ENCODE results near the gene RECQL5. TPM values are rescaled to one million over a fixed set of nuclear protein-coding genes. Genes with fewer than 3 reads are reported as not detected.
A peak's percentile ranks its signal among the peaks of the same experiment; 100 is the strongest.

Gene RECQL5
- total and polyA plus RNA-seq, 7 donors, result 5.1 to 30.1 (median 11.1) TPM

DNA sequence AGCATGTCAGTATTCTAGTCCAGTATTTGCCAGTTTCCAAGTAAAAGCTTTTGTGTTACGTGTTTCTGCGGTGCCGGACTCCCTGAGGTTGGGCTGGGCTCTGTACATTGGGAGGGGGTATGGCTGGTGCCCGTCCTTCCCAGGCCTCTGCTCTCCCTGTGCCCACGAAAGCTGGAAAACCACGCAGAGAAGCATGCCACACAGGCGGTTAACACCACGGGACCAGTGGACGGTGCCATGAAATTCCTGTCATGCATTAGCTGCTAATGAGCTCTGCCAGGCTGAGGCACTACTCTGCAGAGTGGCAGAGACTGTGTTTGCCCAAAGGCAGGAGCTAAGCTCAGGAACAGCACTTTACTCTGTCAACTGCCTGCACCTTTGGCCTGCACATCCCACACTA is 25.6 kb downstream of the RECQL5 start:
- no peaks in the 10 kb centered on the region for H3K27me3 ChIP-seq
- H3K4me1 ChIP-seq, result peaks cover 0 to 10% (median 0%) of the 10 kb centered on the region in 4 donors
- H3K27ac ChIP-seq, result no peak overlapping the region
- no peaks in the 10 kb centered on the region for H3K9me3 ChIP-seq
- intact Hi-C loops (cut with DNase I), result no loop called here
- no peak for DNase-seq
- WGBS, 2 donors, result 95 to 96% methylated on average over 9 of the region's 9 CpGs
- no peak overlapping the region for H3K4me3 ChIP-seq
- TF ChIP-seq EP300 (IDR thresholded peaks at IDR 0.05) (no peak), POLR2AphosphoS5 (IDR thresholded peaks at IDR 0.05) (no peak), POLR2A (IDR thresholded peaks at IDR 0.05) (no peak)
- TF ChIP-seq, protein P1, sequence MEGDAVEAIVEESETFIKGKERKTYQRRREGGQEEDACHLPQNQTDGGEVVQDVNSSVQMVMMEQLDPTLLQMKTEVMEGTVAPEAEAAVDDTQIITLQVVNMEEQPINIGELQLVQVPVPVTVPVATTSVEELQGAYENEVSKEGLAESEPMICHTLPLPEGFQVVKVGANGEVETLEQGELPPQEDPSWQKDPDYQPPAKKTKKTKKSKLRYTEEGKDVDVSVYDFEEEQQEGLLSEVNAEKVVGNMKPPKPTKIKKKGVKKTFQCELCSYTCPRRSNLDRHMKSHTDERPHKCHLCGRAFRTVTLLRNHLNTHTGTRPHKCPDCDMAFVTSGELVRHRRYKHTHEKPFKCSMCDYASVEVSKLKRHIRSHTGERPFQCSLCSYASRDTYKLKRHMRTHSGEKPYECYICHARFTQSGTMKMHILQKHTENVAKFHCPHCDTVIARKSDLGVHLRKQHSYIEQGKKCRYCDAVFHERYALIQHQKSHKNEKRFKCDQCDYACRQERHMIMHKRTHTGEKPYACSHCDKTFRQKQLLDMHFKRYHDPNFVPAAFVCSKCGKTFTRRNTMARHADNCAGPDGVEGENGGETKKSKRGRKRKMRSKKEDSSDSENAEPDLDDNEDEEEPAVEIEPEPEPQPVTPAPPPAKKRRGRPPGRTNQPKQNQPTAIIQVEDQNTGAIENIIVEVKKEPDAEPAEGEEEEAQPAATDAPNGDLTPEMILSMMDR (IDR thresholded peaks at IDR 0.05), result no peak
- peaks cover 0 to 22% (median 0%) of the 10 kb centered on the region in 4 donors for H3K36me3 ChIP-seq

DNA sequence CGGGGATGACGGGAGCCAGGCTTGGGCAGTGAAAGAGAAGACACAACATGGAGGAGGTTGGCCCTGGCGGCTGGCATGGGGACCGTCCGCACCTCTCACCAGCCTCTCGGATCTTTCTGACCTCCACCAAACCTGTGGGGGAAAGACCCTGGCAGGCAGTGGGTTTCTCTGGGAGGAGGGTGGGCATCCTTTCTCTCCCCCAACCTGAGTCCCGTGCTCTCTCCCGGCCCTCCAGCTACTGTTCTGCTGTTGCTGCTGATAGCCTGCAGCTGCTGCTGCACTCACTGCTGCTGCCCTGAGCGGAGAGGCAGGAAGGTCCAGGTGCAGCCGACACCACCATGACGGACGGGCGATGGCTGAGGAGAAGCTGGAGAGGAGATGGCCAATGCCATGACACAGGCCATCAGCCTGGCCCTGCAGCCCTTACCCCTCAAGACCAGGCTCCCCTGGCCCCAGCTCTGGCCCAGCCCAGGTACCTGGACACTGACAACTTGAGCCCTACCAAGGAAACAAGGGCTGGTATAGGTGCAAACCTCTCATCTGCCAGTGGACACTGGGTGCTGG is 26.3 kb downstream of the RECQL5 start:
- Histone ChIP-seq H3K36me3 (peaks cover 0 to 18% (median 0%) of the 10 kb centered on the region in 4 donors), H3K4me1 (peaks cover 0 to 10% (median 0%) of the 10 kb centered on the region in 4 donors), H3K27ac (no peak overlapping the region)

DNA sequence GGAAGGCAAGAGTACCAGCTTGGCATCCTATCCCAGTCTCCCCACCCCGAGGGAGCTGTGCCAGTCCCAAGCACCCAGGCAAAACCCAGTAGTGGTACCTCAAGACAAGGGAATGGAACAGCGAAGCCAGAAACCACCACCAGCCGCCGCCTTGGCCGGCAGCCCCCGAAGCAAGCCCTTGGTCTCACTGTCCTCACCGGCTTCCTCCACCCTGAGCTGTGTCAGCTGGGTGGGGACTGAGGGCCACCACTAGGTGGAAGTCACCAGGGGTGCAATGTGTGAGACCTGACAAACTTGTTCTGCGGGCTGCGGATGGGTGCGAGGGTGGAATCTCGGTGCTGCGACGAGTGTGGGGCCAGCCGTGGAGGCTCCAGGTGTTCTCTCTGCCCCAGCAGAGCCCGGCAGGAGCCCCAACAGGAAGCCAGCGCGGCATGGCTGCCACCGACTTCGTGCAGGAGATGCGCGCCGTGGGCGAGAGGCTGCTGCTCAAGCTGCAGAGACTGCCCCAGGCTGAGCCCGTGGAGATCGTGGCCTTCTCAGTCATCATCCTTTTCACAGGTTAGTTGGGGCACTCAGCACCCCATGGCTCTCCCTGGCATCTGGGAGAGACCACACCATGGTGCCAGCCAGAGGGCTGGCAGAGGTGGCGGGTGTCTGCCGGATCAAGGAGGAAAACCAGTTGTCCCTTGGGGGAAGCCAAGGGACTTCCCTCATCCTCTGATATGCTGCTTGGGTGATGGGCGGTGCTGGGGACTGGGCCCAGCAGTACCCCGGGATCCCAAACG is 27.0 kb downstream of the RECQL5 start:
- TF ChIP-seq, protein P1 (IDR thresholded peaks at IDR 0.05), result peak in 1 of 4 experiments; percentile 8
- no peak for TF ChIP-seq POLR2A (IDR thresholded peaks at IDR 0.05)
- no peak for TF ChIP-seq POLR2AphosphoS5 (IDR thresholded peaks at IDR 0.05)
- no peak for TF ChIP-seq EP300 (IDR thresholded peaks at IDR 0.05)
- 38 to 82% methylated on average over 30 of the region's 30 CpGs for WGBS, 2 donors
- H3K4me1 ChIP-seq, result peaks cover 0 to 10% (median 0%) of the 10 kb centered on the region in 4 donors
- no peaks in the 10 kb centered on the region for H3K27me3 ChIP-seq
- peaks cover 0 to 18% (median 0%) of the 10 kb centered on the region in 4 donors for H3K36me3 ChIP-seq
- no peaks in the 10 kb centered on the region for H3K9me3 ChIP-seq
- DNase-seq, result no peak
- H3K4me3 ChIP-seq, result no peak overlapping the region
- H3K27ac ChIP-seq, result no peak overlapping the region
- intact Hi-C loops (cut with DNase I), result no loop called here

More for the DNA sequence above, 26.3 kb downstream of the RECQL5 start:
- Histone ChIP-seq H3K4me3 (no peak overlapping the region), H3K27me3 (no peaks in the 10 kb centered on the region), H3K9me3 (no peaks in the 10 kb centered on the region)
- intact Hi-C loops (cut with DNase I), result no loop called here
- 96 to 98% methylated on average over 13 of the region's 13 CpGs for WGBS, 2 donors
- no peak for DNase-seq
- TF ChIP-seq POLR2A (IDR thresholded peaks at IDR 0.05) (no peak), POLR2AphosphoS5 (IDR thresholded peaks at IDR 0.05) (no peak), EP300 (IDR thresholded peaks at IDR 0.05) (no peak)
- TF ChIP-seq, protein P1 (IDR thresholded peaks at IDR 0.05), result no peak

DNA sequence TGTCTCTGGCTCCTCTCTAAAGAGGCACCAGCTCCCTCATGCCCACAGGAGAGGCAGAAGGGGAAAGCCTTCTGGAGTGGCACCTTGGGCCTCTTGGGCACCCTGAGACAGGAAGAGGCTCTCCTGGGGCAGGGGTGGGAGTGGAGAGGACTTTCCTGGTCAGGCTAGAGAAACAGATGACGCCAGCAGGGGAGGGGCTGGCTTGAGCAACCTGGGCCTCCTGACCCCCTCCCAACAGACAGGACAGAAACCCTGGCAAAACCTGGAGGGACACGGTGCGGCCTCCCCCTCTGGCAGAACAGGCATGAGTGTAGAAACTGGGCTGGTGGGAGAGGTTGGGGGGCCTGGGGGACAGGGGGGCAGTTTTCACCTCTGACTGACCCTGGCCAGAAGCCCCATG is 27.6 kb downstream of the RECQL5 start:
- DNase-seq, result no peak
- intact Hi-C loops (cut with DNase I), result no loop called here
- Histone ChIP-seq H3K9me3 (no peaks in the 10 kb centered on the region), H3K4me1 (peaks cover 0 to 14% (median 4%) of the 10 kb centered on the region in 4 donors), H3K4me3 (no peak overlapping the region), H3K36me3 (peaks cover 0 to 18% (median 0%) of the 10 kb centered on the region in 4 donors), H3K27me3 (no peaks in the 10 kb centered on the region), H3K27ac (no peak overlapping the region)
- 87 to 95% methylated on average over 3 of the region's 3 CpGs for WGBS, 2 donors
- TF ChIP-seq, protein P1 (IDR thresholded peaks at IDR 0.05), result no peak
- TF ChIP-seq POLR2AphosphoS5 (IDR thresholded peaks at IDR 0.05) (no peak), EP300 (IDR thresholded peaks at IDR 0.05) (no peak), POLR2A (IDR thresholded peaks at IDR 0.05) (no peak)

All from sigmoid colon (tissue), 7 donors.